Fibroblast of skin of right quadriceps (primary cell): ENCODE data around the gene TM9SF1.

Source experiments
- DNase-seq: peaks from one replicate; pipeline ENCODE4 v3.0.0-alpha.2; 2013

TM9SF1 gene

DNA sequence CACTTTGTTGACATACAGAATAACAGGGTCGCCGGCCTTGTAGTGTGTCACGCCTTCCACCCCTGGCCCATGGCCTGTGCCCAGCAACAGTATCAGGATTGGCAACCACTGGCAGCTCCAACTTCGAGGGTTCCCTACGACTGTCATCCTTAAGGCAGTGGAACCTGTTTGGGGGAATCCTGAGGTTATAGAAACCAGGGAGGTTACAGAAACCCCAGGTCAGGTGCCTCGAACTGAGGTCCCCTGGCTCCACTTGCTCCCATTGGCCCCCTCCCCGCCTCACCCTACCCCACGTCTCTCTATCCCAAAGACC, 412 bp downstream of the TM9SF1 start:
- no peak for DNase-seq

DNA sequence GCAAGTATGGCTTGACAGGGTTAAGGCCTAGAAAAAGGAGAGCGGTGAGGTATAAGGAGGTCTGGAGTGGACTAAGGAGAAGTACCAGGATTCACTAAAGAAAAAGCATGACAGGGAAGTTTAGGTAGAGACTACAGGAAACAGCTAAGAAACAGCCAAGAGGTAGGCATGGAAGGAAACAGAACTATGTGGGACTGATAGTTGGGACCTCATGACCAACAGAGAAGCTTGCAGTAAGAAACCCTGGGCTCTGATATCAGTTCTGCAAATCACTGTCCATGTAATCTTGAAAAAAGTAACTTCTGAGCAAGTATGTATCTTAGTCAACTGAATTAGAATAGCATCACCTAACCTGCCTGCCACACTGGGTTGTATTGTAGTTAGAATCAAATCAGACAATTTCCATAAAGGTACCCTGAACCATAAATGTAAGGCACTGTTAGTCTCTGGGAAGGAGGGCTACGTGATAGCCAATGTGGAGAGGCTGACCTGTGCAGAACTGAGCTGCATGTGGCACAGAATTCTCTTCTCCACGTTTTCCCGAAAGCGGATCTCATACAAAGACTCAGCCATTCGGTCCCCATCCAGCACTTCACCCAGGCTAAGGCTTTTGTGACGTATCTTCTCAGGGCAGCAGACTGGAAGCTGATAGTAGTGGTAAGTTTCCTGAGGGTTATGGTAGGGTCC, 912 bp downstream of the TM9SF1 start:
- no peak for DNase-seq

DNA sequence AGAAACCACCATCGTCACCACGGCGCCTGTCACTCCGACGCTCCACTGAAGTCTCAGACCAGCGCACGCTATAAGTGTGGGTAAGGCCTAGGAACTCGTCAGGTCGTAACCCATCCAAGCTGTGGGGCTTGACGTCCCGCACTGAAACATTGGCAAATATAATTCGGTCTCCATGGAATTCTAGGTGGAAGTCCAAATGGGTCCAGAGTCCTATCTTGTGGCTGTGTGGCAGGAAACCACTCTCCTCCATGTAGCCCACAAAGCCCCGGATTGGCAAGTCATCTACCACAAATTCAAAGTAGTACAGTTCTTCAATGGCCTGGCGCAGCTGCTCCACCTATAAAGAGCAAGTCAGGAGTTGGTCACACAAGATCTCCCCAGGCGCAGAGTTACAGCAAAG, 2.3 kb downstream of the TM9SF1 start:
- DNase-seq, result no peak

DNA sequence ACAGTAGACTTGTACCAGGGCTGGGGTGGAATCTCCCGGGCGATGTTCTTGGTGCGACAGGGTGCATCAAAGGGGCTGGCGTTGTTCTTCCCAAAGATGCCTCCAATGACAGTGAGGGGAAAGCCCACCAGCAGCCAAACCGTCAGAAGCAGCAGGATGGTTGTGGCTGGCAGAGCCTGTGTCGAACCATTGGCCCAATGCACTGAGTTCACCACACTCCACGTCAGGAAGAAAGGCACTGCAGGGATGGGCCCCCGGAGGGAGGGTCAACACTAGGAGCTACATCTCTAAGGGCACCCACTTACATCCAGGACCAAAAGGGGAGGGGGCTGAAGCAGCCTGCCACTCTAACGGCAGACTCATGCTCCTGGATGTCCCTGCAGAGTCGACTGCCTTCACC, 4.8 kb downstream of the TM9SF1 start:
- no peak for DNase-seq

DNA sequence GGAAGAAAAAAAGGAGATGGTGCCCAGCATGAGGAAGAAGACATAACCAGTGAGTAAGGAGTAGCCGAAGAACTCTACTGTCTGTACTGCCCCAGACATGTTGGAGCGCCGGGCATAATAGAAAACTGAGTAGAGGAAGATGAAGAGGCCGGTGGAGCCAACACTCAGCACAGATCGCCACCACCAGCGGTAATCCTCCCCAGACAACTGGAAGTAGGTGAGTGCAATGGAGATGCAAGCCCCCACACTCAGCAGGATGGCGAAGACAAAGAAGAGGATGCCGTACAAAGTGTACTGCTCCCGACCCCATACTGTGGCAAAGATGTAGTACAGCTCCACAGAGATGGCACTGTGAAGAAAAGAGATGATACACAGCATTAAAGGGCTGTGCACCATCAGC, 5.8 kb downstream of the TM9SF1 start:
- DNase-seq, result no peak

DNA sequence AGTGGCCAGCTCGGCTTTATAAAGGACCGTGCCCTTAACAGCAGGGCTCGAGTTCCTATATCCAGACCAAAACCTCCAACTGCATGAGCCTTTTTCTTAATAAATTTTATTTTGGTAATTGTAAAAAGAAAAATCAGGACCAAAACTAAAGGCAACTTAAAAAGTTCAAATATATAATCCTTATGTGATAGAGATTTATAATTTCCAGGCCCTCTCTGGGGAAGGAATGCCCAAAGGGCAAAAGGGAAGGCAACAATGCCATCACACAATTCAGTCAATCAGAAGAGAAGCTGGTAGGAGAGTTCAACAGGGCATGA, 6.2 kb downstream of the TM9SF1 start:
- DNase-seq, result no peak

DNA sequence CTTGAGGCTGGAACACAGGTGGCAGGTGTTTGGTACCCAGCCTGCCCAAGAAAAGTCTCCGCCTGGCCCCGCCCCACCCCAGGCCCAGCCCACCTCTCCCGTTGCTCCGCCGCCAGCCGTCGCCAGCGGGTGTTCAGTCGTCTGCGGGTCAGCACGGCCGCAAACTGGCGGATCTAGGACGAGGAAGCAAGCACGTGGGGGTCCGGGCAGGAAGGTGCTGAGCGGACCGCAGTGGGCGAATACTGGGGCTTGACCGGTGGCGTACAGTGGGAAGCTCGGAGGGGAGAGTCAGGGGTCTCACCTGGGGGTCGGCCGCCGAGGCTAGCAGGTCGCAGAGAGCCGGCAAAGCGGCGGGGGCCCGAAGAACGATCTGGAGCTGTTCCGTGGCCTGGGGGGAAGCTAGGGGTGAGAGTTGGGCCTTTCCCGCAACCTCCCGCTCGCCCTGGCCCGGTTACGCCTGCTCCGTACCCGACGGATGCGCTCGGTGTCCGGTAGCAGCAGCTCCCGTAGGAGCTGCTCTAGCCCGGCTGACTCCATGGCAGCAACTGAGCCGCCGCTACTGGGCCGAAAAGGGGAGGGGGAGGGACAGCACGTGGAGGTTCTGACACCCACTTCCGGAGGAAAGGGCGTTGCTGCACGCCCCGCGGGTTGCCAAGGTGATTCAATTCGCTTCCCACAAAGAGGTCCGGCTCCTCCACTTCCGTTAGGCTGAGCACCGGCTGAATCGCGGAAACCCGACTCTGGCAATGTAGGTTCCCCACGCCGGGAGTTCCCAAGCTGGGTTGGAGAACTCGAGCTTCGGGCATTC, 6.8 kb downstream of the TM9SF1 start, which contains the start of gene IPO4:
Gene IPO4, minus strand, starts transcription at position 566 of the 808 bp plus-strand sequence. Its CDS starts 29 bp downstream, at position 537.
- peak; percentile 98 for DNase-seq

DNA sequence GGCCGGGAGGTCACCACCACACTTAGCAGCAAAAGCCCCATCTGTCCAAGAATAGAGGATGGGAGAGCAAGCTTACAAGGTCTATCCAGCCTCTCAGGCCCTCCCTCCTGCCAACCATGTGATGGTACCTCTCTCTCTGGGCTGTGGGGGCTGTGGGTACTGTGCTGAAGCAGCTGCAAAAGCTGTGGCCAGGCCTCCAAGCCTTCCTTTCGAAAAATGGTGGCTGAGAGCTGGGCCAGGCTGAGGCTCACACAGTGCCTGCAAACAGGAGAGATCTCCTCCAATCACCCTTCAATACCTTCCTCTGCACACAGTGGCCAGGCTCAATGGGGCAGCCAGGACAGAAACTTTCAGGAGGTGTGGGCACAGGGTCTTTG, 7.7 kb downstream of the TM9SF1 start:
- no peak for DNase-seq

DNA sequence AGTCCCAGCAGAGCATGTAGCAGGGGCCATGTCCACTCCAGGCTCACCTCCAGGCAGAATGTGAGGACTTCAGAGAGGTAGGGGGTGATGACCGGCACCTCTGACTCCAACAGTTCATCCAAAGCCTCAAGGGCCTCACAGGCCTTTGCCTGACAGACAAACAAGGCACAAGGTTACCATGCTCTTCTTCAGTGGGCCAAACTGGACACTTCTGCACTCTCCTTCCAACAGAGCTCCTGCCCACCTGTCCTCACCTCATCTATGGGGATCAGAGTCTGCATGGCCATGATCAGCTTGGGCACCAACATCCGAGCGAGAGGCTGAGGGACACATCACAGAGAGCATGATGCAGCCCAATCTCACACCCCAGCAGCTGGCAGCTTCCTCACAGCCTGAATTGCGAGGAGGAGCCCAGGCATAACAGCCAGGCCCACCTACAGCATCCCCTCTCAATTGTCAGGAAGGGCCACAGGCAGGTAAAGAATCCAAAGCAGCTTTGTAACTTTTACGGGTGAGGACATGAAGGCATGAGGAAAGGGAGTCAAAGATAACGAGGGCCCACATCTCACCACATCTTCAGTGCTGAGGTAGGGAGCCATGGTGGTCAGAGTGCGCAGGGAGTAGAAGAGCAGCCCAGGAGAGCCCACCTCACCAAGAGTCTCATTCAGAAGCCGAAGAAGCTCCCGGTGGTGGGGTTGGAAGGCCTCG, 8.3 kb downstream of the TM9SF1 start:
- no peak for DNase-seq

DNA sequence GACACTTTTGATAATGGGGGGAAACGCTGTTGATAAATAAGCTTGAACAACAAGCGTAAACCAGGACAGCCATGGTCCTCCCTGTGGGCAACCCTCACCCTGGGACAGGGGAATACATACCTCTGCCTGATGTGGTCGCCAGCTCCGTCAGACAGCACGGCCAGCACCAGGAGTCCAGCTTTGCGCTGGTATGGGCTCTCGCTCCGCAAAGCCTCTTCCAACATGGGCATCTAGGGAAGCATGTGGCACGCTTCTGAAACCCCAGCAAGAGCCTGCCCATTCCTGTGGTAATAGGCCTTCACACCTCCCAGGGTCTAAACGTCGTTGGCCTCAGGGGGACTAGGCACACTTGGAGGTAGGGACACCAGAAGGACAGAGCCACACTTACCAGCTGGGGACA, 9.5 kb downstream of the TM9SF1 start:
- no peak for DNase-seq

DNA sequence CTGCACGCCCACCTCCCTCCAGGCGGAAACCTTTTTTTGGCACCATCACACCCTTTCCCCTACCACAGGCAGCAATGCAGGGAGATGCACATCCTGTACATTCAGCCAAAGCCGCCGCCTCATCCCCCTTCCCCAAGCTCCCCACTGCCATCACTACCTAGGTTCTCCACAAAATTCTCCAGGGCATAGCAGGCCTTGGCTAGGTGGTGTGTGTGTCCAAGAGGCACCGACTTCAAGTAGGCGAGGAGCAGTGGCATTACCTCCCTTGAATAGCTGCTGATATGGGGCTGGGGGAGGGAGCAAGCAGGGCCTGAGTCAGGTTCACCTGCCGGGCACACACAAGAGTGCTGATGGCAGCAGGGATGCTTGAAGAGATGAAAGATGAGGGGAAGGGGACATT, 10.2 kb downstream of the TM9SF1 start:
- no peak for DNase-seq

DNA sequence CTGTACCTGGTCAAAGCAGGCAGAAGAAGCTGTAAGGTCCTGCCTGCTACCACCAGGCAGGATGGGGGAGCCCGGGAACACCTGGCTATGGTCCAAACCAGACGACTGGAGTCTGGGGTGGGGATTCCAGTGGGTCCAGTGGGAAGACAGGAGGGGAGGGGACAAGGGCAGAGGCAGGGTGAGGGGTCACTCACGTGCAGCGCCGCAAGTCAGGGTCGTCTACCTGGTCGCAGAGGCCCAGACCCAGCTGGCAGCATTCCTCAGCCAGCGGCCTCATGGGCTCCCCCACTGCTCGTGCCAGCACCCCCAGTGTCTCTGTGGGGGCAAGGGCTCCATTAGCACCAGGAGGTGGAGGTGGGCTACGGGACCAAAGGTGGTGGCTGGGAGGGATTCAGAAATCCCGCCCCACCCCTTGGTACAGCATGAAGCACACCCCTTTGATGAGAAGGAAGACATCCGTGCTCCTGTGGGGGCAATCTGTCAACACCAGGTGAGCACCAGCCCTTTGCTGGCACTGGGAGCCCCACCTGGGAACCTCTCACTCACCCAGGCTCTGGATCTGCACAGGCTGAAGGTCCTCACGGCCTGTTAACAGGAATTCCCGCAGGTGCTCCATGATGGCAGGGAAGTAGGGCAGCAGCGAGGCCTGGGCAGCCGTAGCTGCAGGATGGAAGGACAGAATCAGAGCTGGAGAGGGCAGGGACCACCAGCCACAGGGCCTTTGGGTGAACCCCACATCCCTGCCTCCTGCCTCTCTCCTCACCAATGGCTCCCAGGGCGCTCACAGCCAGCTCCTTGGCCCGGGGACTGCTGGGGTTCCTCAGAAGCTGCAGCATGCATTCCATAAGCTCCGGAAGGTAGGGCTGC, 10.9 kb downstream of the TM9SF1 start:
- no peak for DNase-seq

DNA sequence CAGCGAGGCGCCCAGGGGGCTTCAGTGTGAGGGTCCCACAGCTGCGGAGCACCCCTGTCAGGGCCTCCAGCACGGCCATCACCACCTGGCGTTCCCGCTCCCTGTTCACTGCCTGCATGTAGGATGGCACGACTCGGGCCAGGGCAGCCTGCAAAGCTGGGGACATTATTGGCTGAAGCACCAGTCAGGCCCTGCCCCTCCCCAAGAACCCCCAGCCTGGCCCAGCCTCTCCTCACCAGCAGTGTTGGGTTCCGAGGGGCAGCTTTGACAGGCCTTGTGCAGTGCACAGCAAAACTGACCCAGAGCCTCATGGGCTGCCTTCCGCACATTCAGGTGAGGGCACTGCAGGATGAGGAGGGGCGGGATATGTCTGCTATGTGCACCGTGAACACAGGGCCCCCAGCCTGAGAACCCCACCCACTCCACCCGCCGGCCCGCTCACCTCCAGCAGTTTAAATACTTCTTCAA, 12.2 kb downstream of the TM9SF1 start:
- DNase-seq, result no peak

DNA sequence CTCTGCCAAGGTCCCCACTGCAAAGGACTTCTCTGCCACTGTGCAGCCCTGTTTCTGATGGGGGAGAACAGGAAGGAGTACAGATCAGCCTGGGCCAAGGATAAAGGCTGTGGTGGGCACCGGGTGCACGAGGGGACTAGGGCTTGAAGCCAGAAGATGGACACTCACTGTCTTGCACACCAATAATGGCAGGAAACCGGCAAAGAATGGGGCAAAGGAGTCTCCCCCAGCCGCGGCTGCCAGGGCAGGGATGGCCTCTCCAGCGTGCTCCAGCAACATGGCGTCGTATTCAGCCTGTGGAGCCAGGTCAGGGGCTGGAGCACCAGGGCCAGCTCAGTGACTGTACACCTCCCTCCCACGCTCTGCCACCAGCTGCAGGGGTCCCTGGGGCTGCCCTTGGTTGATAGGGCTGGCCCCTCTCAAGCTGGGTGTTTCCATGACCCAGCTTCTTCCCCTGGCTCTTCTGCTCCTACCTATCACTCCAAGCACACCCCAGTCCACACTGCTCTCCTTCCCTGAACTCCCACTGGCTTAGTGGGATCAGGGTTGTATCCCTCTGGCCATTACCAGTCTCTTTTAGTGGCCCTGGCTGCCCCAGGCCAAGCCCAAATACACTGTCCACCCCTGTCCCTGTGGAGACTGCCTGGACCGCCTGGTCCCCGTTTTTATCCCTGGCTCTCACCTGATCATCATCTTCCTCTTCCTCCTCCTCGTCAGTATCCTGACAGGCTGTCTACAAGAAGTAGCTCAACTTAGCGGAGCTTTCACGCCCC, 12.9 kb downstream of the TM9SF1 start:
- DNase-seq, result no peak

DNA sequence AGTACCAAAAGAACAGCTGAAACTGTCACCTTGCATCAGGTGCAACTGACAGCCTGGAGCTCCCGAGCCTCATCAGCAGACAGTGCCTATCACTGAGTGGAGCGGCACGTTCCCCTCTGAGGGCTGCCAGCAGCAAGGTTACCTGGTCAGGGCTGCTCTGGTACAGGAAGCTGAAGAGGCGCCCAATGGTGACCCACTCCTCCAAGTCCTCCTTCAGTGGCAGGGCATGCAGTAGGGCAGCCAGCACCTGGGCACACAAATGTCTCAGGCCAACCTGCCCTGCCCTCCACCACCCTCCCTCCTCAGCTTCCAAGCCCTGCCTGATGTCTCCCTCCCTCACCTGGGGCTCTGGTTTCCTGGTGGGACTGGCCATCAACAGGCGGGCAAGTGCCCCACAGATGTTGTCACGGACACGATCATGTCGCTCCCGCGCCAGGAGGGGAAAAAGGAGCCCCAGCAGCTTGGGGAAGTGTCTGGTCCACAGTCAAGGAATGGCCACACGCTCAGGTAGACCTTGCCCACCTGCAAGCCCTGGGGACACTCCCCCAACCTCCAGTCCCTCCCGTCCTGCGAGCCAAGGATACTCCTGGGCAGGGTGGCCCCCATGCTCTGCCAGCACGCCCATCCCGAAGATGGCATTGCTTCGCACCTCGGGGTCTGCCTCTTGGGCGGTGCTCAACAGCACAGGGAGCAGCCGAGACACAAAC, 13.7 kb downstream of the TM9SF1 start:
- DNase-seq, result no peak

DNA sequence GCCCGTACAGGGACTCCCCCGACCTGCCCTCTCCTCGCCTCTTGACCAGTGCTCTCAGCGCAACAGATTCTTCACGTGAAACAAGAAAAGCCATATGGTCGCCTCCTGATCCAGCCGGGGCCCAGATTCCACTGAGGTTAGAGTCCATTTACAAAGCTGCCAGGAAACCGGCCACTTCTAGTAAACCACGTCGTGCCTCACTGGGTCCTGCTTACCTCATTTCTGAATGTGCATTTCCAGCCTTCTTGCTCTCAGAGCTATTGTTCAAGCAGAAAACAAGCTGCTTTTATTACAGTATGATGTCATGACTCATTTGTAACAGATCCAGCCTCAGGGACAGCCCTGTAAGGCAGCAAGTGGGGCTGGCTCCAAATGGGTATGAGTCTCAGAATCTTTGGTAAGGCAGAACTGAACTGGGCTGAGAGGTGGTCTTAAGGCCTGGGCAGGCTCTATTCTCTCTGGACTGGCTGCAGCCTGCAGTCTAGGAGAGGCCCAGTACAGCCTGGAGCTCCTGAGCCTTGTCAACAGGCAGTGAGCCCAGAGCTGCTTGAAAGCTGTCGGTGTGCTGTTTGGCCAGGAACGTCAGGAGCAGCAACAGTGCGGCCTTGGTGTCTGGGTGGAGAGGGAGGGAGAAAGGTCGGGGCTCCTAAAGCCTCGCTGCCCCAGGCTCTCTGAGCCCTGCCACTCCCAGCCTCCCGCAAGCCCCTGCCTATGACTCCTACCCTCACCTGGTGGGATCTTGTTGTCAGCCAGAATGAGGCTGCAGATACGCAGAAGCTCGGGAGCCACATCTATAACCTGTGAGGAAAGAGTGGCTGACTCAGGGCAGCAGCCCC, 15.1 kb downstream of the TM9SF1 start:
- peak; percentile 40 for DNase-seq

DNA sequence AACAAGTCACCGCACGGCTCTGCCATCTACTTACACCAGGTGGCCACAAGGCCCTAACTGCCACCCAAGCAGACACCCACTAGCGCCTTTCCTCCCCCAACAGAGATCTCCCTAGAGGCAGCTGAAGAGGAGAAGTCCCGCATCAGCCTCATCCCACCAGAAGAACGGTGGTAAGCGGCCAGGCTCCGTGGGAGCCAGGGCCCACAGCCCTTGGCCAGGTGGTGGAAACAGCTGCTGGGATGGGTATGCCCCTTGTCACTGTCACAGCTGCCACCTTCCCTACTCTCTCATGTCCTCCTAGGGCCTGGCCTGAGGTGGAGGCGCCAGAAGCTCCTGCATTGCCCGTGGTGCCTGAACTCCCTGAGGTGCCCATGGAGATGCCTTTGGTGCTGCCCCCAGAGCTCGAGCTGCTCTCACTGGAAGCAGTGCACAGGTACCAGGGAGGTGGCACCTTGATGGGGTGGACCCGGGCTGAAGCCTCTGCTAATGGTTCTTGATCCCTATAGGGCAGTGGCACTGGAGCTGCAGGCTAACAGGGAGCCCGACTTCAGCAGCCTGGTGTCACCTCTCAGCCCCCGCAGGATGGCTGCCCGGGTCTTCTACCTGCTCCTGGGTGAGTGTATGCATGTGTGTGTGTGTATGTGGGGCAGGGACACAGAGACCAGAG, 15.8 kb downstream of the TM9SF1 start:
- no peak for DNase-seq

DNA sequence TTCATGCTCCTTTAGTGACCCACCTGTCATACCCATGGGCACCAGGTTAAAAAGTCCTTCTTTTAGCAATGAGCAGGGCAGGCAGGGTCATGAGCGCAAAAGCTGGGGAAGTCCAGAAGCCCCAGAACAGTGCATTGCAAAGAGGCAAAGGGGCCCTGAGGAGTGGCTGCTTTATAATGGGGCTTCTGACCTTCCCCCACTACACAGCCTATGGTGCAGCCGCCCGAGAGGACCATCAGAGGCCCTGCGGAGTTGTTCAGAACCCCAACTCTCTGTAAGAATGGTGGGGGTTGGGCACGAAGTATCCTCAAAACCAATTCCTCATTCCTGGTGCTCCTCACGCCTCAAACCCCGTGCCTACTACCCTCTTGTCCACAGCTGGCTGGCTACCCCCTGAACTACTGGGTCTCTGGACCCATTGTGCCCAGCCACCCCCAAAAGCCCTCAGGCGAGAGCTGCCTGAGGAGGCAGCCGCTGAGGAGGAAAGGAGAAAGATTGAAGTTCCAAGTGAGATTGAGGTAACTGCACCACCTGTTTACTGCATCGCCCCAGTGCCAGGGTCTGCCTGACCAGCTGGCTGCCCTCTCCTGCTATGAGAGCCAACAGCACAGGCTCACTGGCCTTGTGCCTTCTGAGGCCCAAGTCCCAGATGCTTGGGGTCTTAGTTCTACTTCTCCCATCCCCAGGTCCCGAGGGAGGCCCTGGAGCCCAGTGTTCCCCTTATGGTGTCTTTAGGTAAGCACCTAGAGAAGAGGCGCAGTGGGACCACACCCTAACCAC, 16.7 kb downstream of the TM9SF1 start:
- DNase-seq, result no peak

DNA sequence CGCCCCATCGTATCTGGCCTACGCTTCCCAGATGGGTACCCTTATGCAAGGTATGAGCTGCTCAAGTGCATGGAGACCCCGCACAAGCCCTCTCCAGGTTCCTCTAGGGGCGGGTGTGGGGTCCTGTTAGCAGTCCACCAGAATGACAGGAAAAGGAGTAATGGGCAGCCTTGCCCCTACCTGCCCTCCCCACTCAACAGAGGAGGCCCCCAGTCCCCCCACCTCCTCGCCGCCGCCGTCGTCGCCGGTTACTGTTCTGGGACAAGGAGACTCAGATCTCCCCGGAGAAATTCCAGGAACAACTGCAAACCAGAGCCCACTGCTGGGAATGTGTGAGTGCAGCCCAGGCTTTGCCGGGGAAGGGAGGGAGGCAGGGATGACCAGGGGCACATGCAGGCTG, 17.4 kb downstream of the TM9SF1 start:
- DNase-seq, result no peak
